LNCAP (cell line): ENCODE measurements around the gene GLIS1.

Experiments used
- TF ChIP-seq, protein P1 (sequence below): fragments of 450-650 bp; IDR thresholded peaks from 2 replicates; pipeline ENCODE4 v1.5.1; 2017; ENCODE audit warnings: mild to moderate bottlenecking

The GLIS1 gene

DNA sequence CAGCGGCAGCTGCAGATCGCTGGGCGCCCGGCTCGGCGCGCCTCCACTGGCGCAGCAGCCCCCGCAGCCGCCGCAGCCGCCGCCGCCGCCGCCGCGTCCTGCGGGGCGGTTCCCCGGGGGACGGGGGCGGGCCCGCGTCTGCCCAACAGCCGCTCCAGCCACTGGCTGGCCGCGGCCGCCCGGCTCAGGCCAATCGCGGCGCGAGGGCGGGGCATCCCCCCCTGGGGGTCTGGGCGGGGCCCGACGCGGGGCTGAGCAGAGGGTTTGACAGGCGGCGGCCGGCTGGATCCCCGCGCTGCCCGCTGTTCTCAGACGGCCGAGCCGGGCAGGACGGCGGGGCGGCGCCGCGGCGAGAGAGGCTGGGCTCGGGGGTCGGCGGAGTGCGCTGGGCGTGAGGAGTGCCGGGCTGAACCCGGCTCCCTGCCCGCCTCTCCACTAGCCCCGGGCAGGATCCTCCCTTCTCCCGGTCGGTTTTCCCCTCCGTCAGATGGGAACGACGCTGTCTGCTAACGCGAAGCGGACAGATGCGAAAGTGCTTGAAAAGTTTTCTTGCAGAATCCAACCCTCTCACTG is at the start of gene GLIS1:
Gene GLIS1, minus strand, starts transcription at position 56 of the 573 bp plus-strand sequence. CDS start 1,100 bp downstream, outside the sequence.
- TF ChIP-seq, protein P1, sequence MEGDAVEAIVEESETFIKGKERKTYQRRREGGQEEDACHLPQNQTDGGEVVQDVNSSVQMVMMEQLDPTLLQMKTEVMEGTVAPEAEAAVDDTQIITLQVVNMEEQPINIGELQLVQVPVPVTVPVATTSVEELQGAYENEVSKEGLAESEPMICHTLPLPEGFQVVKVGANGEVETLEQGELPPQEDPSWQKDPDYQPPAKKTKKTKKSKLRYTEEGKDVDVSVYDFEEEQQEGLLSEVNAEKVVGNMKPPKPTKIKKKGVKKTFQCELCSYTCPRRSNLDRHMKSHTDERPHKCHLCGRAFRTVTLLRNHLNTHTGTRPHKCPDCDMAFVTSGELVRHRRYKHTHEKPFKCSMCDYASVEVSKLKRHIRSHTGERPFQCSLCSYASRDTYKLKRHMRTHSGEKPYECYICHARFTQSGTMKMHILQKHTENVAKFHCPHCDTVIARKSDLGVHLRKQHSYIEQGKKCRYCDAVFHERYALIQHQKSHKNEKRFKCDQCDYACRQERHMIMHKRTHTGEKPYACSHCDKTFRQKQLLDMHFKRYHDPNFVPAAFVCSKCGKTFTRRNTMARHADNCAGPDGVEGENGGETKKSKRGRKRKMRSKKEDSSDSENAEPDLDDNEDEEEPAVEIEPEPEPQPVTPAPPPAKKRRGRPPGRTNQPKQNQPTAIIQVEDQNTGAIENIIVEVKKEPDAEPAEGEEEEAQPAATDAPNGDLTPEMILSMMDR, result no peak

DNA sequence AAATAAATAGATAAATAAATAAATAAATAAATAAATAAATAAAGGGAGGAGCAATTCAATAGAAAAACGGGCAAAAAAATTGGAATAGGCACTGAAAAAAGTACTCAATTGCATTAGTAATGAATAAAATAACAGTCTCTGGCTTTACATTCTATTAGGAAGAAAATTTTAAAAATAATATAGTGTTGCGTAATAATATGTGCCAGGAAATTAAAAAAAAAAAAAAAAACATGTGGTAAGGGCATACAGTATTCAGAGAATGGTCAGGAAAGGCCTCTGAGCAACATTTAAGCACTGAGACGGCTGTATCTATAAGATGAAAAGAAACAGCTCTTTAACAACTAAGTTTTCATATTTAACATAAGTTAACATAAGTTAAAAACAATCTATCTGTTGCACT is 48.7 kb upstream of the GLIS1 start:
- TF ChIP-seq, protein P1, result no peak

DNA sequence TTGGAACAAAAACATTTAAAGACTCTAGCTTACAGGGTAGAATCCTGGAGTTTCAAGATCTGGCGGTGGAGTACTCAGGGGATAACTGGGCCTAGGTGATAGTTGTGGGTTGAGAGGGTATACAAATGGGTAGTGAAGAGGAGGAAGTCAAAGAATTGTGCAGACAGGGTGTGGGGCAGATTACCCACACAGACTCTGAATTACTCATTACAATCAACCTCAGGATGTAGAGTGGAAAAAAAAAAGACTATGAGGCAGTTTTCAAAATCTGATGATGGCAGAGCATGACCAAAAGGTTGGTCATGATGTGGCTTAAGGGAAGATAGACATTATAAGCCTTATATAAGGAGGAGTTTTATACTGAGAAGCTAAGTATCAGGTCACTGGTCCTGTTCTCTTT is 44.1 kb upstream of the GLIS1 start:
- TF ChIP-seq, protein P1, result no peak

DNA sequence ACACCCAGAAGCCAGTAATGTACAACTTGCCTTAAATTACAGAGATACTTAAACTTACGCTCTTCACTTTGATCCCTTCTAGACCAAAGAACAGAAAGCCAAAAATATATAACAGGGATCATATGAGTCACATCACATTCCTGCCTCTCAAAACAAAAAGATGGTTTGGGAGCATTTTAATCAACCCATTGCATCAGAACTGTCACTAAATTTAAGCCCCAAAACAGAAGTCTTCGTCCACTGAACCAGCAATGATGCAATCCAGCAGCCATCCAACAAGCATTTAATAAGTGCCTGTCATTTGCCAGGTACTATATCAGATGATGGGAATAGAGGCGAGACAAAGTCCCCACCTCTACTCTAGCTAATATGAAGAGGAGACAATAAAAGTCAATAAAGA is 42.7 kb upstream of the GLIS1 start:
- TF ChIP-seq, protein P1, result no peak

DNA sequence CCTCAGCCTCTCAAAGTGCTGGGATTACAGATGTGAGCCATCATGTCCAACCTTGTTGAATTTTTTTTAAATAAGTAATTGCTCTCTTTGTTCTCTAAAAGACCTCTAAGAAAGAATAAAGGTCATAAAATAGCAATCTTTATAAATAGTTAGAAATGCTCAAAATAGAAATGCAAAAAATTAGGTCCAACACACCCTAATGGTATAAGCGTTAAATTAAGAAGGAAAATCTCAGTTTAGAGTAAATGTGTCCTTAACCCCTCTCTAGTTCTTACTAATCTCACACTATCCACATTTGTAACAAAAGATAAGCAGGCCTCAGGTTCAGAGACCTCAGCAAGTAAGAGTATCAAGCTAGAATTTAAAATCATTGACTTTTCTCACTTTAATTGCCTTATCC is 38.3 kb upstream of the GLIS1 start:
- TF ChIP-seq, protein P1, result no peak

DNA sequence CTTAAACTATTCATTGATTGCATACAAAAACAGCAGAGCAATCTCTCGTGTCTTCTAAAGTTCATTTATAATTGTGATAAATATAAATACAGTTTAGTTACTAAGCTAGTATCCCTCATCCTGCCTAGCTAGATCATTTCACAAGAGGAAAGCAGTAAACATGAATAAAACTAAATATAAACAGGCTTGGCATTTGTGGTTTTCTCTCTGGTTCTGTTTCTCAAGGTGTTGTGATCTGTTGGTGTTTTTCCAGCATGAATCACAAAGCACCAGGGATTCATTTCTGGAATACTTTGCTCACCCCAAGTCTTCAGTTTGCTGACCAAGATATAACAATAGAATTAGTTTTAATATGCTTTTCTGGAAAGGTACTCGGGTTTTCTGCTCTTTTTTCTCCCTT is 32.7 kb upstream of the GLIS1 start:
- TF ChIP-seq, protein P1, result no peak

DNA sequence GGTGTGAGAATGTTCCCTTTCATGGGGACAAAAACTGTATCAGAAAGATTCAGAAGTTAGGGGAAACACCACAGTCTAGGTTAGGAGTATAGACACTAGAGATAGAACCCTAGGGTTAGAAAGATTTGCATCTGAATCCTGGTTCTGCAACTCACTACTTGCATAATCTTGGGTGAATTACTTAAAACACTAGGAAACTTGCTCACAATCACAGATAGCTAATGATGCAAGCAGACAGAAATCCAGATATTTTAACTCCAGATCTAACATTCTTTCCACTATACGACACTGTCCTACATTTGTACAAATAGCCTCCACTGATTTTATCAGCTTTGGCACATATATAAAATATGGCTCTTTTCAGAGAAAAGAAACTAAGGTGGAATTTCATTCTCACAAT is 30.8 kb upstream of the GLIS1 start:
- TF ChIP-seq, protein P1, result no peak

DNA sequence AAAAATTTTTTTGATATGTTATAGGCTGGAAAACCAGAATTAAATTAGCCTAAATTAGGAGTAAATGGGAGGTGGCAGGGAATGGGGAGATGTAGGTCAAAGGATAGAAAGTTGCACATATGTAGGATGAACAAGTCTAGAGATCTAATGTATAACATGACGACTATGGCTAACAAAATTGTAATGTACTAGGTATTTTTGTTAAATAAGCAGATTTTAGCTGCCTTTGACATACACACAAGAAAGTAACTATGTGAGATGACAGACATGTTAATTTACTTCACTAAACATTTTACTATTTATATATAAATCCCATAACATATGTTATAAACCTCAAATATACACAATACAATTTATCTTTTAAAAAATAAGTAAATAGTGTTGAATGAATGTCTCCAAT is 30.2 kb upstream of the GLIS1 start:
- TF ChIP-seq, protein P1, result no peak
